ENCODE results near the gene LRCH1. TPM values are rescaled to one million over a fixed set of nuclear protein-coding genes. Genes with fewer than 3 reads are reported as not detected.

The LRCH1 gene
- total and polyA plus RNA-seq, 2 of the 4 experiments (the other 2 are of a cell fraction), result 7.0 to 8.8 TPM

DNA sequence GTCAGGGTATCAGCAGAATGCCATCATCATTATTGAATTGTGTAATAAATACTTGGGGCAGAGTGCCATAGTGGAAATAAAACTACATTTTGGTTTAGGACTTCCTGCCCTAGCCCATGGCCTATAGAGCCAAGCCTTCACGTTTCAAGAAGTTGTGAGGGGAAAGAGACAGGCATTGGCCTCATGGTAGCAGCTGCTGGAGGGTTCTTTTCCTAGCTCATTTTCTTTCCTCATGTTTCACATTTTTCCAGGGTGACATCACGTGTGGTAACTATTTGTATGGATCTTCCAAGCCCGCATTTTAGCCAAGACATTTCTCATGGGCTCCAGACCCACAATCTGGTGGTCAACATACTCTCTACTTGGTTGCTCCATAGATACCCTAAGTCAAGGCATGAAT is 80.4 kb downstream of the LRCH1 start:
- no peak overlapping the region for H2AK5ac ChIP-seq (ENCODE audit: low read depth, low read length)
- peaks cover 3% of the 10 kb centered on the region; the same call in 1 of the 2 replicates for H3K9me1 ChIP-seq (ENCODE audit: insufficient read depth, low read length)
- no peaks in the 10 kb centered on the region for H3K36me3 ChIP-seq (ENCODE audit: control insufficient read depth, insufficient read depth, low read length)
- no peak overlapping the region; the same call in 2 of the 3 replicates for H2BK15ac ChIP-seq (ENCODE audit: low read depth, low read length)
- H4K20me1 ChIP-seq (ENCODE audit: insufficient read depth, low read length), result peaks cover 10% of the 10 kb centered on the region; the same call in 1 of the 2 replicates
- TF ChIP-seq FOS (IDR thresholded peaks at IDR 0.05; ENCODE audit: low read depth, low read length) (peak; percentile 3; the same call in 1 of the 2 replicates), NFE2L2 (IDR thresholded peaks at IDR 0.05; ENCODE audit: low read depth, low read length) (no peak), CEBPB (IDR thresholded peaks at IDR 0.05; ENCODE audit: low read depth, low read length) (0 out of 2 replicates have a peak, but pooled peaks have one; percentile 19), MXI1 (IDR thresholded peaks at IDR 0.05; ENCODE audit: borderline replicate concordance, low read depth, low read length) (peak; percentile 29; the same call in 1 of the 2 replicates), BHLHE40 (IDR thresholded peaks at IDR 0.05; ENCODE audit: low read depth, low read length) (peak; percentile 40; the same call in 1 of the 2 replicates)
- TF ChIP-seq, protein P1, sequence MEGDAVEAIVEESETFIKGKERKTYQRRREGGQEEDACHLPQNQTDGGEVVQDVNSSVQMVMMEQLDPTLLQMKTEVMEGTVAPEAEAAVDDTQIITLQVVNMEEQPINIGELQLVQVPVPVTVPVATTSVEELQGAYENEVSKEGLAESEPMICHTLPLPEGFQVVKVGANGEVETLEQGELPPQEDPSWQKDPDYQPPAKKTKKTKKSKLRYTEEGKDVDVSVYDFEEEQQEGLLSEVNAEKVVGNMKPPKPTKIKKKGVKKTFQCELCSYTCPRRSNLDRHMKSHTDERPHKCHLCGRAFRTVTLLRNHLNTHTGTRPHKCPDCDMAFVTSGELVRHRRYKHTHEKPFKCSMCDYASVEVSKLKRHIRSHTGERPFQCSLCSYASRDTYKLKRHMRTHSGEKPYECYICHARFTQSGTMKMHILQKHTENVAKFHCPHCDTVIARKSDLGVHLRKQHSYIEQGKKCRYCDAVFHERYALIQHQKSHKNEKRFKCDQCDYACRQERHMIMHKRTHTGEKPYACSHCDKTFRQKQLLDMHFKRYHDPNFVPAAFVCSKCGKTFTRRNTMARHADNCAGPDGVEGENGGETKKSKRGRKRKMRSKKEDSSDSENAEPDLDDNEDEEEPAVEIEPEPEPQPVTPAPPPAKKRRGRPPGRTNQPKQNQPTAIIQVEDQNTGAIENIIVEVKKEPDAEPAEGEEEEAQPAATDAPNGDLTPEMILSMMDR (conservative IDR thresholded peaks at IDR 0.05; ENCODE audit: low read depth, low read length), result no peak
- TF ChIP-seq, protein P2, sequence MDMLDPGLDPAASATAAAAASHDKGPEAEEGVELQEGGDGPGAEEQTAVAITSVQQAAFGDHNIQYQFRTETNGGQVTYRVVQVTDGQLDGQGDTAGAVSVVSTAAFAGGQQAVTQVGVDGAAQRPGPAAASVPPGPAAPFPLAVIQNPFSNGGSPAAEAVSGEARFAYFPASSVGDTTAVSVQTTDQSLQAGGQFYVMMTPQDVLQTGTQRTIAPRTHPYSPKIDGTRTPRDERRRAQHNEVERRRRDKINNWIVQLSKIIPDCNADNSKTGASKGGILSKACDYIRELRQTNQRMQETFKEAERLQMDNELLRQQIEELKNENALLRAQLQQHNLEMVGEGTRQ (IDR thresholded peaks at IDR 0.05; ENCODE audit: low read depth, low read length), result peak; percentile 48; the same call in 1 of the 2 replicates
- no CpG with 5 or more reads among the region's 3 CpGs for whole genome bisulfite sequencing, 2 experiments (ENCODE audit: extremely low coverage in 2 of 2, insufficient read length in 1 of 2)
- no peak overlapping the region; the same call in 1 of the 2 replicates for H4K5ac ChIP-seq (ENCODE audit: low read depth, low read length)
- H2BK5ac ChIP-seq (ENCODE audit: low read depth, low read length, poor library complexity, severe bottlenecking), result peak overlapping the region; percentile 84
- H2BK20ac ChIP-seq (ENCODE audit: low read depth, low read length), result peak overlapping the region; percentile 81
- H4K91ac ChIP-seq (ENCODE audit: insufficient read depth, low read depth, low read length), result 0 out of 2 replicates have a peak overlapping the region, but pooled peaks have one; percentile 17
- H3K4ac ChIP-seq (ENCODE audit: low read depth, low read length), result peak overlapping the region; percentile 39
- no peak overlapping the region for H2AFZ ChIP-seq (replicated peaks; ENCODE audit: low read length, poor library complexity)
- intact Hi-C loops (cut with micrococcal nuclease), result no loop called here
- H3K27me3 ChIP-seq (ENCODE audit: control insufficient read depth, insufficient read depth, low read length), result no peaks in the 10 kb centered on the region
- no TSS peak for BruUV-seq (replicated peaks)
- H3K23ac ChIP-seq (ENCODE audit: low read depth, low read length), result peak overlapping the region; percentile 55; the same call in 1 of the 2 replicates
- H3K79me1 ChIP-seq (ENCODE audit: low read depth in 1 of 2, low read length in 2 of 2), result peaks cover 33 to 71% of the 10 kb centered on the region in 2 experiments
- H2AK9ac ChIP-seq (replicated peaks; ENCODE audit: low read depth, low read length, poor library complexity), result no peak overlapping the region
- H3K14ac ChIP-seq (replicated peaks; ENCODE audit: low read depth, low read length), result no peak overlapping the region; the same call in 1 of the 2 replicates
- H4K8ac ChIP-seq (ENCODE audit: low read depth in 2 of 2, low read length in 2 of 2), result peak overlapping the region in 1 of 2 experiments; percentile 73; a peak in 2 of 4 replicates
- H2BK120ac ChIP-seq (ENCODE audit: low read depth, low read length), result peak overlapping the region; percentile 82; the same call in 1 of the 2 replicates
- POLR2A ChIA-PET (ENCODE audit: unreplicated experiment), result no interaction called here
- no peak overlapping the region for H3K56ac ChIP-seq (ENCODE audit: extremely low read depth, insufficient read depth, low read length)
- peak overlapping the region; percentile 4; the same call in 1 of the 2 replicates for H3K18ac ChIP-seq (ENCODE audit: low read depth, low read length)
- DNase-seq (peak; percentile 88), ATAC-seq (ENCODE audit: low read depth) (peak; percentile 90)
- dilution Hi-C loops (cut with HindIII; ENCODE audit: low sequenced_read_pairs, unreplicated experiment), result no loop called here
- CTCF ChIA-PET, result no interaction called here
- in situ Hi-C loops (cut with MboI; ENCODE audit: low sequenced_read_pairs), result no loop called here
- H3K9ac ChIP-seq (ENCODE audit: low read depth, low read length), result no peak overlapping the region
- H3K4me2 ChIP-seq (ENCODE audit: low read depth, low read length), result peak overlapping the region; percentile 26
- H3K27ac ChIP-seq (ENCODE audit: insufficient read depth, low read length), result peak overlapping the region; percentile 45; the same call in 1 of the 2 replicates
- H3K4me3 ChIP-seq (ENCODE audit: insufficient read depth, low read depth, low read length), result no peak overlapping the region
- H3K9me3 ChIP-seq (ENCODE audit: control insufficient read depth, insufficient read depth, low read length), result no peaks in the 10 kb centered on the region
- H3K4me1 ChIP-seq (ENCODE audit: control insufficient read depth, insufficient read depth, low read length), result peaks cover 10% of the 10 kb centered on the region
